RKO (cell line): ENCODE data around the gene BTRC.

Experiments used
- DNase-seq: peaks from one replicate; pipeline ENCODE4 v3.0.0-alpha.2; 2016; ENCODE audit warnings: low spot score

BTRC gene

GRCh38 chr10:101485681-101486554, 132.0 kb downstream of the BTRC start:
- DNase-seq = no peak

GRCh38 chr10:101487399-101487798, 133.4 kb downstream of the BTRC start:
- no peak for DNase-seq

GRCh38 chr10:101489355-101489754, 135.4 kb downstream of the BTRC start:
- DNase-seq = no peak

GRCh38 chr10:101490026-101490425, 136.1 kb downstream of the BTRC start:
- DNase-seq = no peak

- DNase-seq = no peak
These were observed 138.2 kb downstream of the BTRC start for GRCh38 chr10:101492205-101492604.

- no peak for DNase-seq
These were observed 138.8 kb downstream of the BTRC start for GRCh38 chr10:101492814-101493213.

- no peak for DNase-seq
These were observed 139.3 kb downstream of the BTRC start for GRCh38 chr10:101493249-101493648.

- DNase-seq = no peak
These were observed 139.9 kb downstream of the BTRC start for GRCh38 chr10:101493782-101494281.

GRCh38 chr10:101494650-101495049, 140.7 kb downstream of the BTRC start:
- no peak for DNase-seq

GRCh38 chr10:101495324-101495925, 141.5 kb downstream of the BTRC start:
- DNase-seq = peak; percentile 54

- DNase-seq = no peak
These were observed 150.5 kb downstream of the BTRC start for GRCh38 chr10:101504438-101504837.

- no peak for DNase-seq
These were observed 153.1 kb downstream of the BTRC start for GRCh38 chr10:101506829-101507661.

- no peak for DNase-seq
These were observed 153.9 kb downstream of the BTRC start for GRCh38 chr10:101507828-101508227.

GRCh38 chr10:101511938-101512337, 158.0 kb downstream of the BTRC start:
- no peak for DNase-seq

GRCh38 chr10:101512738-101513137, 158.8 kb downstream of the BTRC start:
- DNase-seq = no peak

GRCh38 chr10:101513733-101514132, 159.8 kb downstream of the BTRC start:
- DNase-seq = no peak

- DNase-seq = no peak
These were observed 171.9 kb downstream of the BTRC start for GRCh38 chr10:101525848-101526247.

- DNase-seq = no peak
These were observed 175.2 kb downstream of the BTRC start for GRCh38 chr10:101529207-101529606.

GRCh38 chr10:101529725-101530553, 176.0 kb downstream of the BTRC start:
- no peak for DNase-seq

- DNase-seq = no peak
These were observed 182.0 kb downstream of the BTRC start for GRCh38 chr10:101535949-101536348.

GRCh38 chr10:101536800-101537199, 182.8 kb downstream of the BTRC start:
- peak; percentile 43 for DNase-seq

GRCh38 chr10:101538446-101538845, 184.5 kb downstream of the BTRC start:
- DNase-seq = no peak
